ENCODE measurements around the gene KIFC1. TPM values are rescaled to one million over a fixed set of nuclear protein-coding genes. Genes with fewer than 3 reads are reported as not detected.

KIFC1 gene
- total RNA-seq, 2 experiments from 2014 or later = 107 TPM

DNA sequence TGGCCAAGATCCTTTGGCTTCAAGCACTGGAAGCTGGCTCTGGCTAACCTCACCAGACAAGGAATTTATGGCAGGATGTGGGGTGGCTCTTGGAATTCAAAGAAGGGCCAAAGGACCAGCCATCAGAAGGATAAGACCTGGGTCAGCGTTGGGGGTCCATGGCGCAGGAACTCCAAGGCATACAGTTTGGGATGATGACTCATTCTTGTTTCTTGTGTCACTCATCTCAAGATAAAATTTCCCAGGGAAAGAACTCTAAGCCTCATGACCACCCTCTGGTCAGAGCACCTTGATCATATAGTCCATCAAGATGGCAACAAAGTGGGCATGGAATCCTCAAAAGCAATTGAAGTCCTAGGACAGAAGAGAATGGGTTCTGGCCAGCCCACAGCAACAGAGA lies 67.6 kb downstream of the KIFC1 start:
- CTCF ChIA-PET = interaction anchor here (1.1 kb wide), 1 partner anchor 18 kb away, joined by 3 read pairs; no protein-coding TSS in a partner anchor
- no peaks in the 10 kb centered on the region for H3K27me3 Mint-ChIP-seq (ENCODE audit: low read depth)
- no peaks in the 10 kb centered on the region for H3K9me3 Mint-ChIP-seq
- no peak for DNase-seq
- no peak overlapping the region for H3K27ac Mint-ChIP-seq
- intact Hi-C loops (cut with micrococcal nuclease) = no loop called here
- no peak overlapping the region for H3K4me3 Mint-ChIP-seq
- H3K4me1 Mint-ChIP-seq (ENCODE audit: low read depth) = peaks cover 30% of the 10 kb centered on the region
- peaks cover 19% of the 10 kb centered on the region for H3K36me3 Mint-ChIP-seq (ENCODE audit: low read depth)

Small RNA genes lying within 50 kb of the gene (microRNA-seq; reads per million reads assigned to microRNA genes)
- not detected for gene MIR5004 (ENCODE audit: borderline microRNAs expressed, borderline replicate concordance)

Other genes with a start within 250 kb of the KIFC1 start
- 1 to 10 TPM in 1 of 2 experiments, under 1 TPM in 1; 0.88 to 1.4 TPM for gene COL11A2, start 199.4 kb upstream of the KIFC1 start, total RNA-seq
- 10 to 100 TPM; 50.4 to 50.6 TPM for gene RXRB, start 191.2 kb upstream of the KIFC1 start, total RNA-seq
- 10 to 100 TPM; 35.9 to 39.5 TPM for gene SLC39A7, start 191.0 kb upstream of the KIFC1 start, total RNA-seq
- gene HSD17B8, start 187.2 kb upstream of the KIFC1 start, total RNA-seq = 10 to 100 TPM; 31.3 to 33.5 TPM
- 10 to 100 TPM; 17.1 to 18.2 TPM for gene RING1, start 183.3 kb upstream of the KIFC1 start, total RNA-seq
- 10 to 100 TPM; 30.3 to 31.0 TPM for gene VPS52, start 119.9 kb upstream of the KIFC1 start, total RNA-seq
- 1,000 to 10,000 TPM; 5,497 to 5,551 TPM for gene RPS18, start 119.7 kb upstream of the KIFC1 start, total RNA-seq
- gene B3GALT4, start 114.7 kb upstream of the KIFC1 start, total RNA-seq = 1 to 10 TPM; 4.4 TPM
- gene WDR46, start 102.6 kb upstream of the KIFC1 start, total RNA-seq = 10 to 100 TPM; 42.5 to 42.9 TPM
- gene PFDN6, start 102.2 kb upstream of the KIFC1 start, total RNA-seq = 10 to 100 TPM; 67.9 to 81.3 TPM
- gene RGL2, start 92.9 kb upstream of the KIFC1 start, total RNA-seq = 10 to 100 TPM; 23.8 to 27.8 TPM
- gene TAPBP, start 77.7 kb upstream of the KIFC1 start, total RNA-seq = 100 to 1,000 TPM; 184 TPM
- gene ZBTB22, start 74.1 kb upstream of the KIFC1 start, total RNA-seq = 1 to 10 TPM; 8.8 to 9.0 TPM
- 10 to 100 TPM; 48.1 to 55.1 TPM for gene DAXX, start 68.9 kb upstream of the KIFC1 start, total RNA-seq
- gene PHF1, start 19.2 kb downstream of the KIFC1 start, total RNA-seq = 10 to 100 TPM; 31.0 to 32.3 TPM
- 100 to 1,000 TPM; 163 to 181 TPM for gene CUTA, start 26.3 kb downstream of the KIFC1 start, total RNA-seq
- gene SYNGAP1, start 28.2 kb downstream of the KIFC1 start, total RNA-seq = 10 to 100 TPM; 35.1 to 42.2 TPM
- 1 to 10 TPM; 5.0 to 6.5 TPM for gene ZBTB9, start 62.8 kb downstream of the KIFC1 start, total RNA-seq
- gene BAK1, start 188.5 kb downstream of the KIFC1 start, total RNA-seq = 10 to 100 TPM; 38.3 to 41.1 TPM
- gene ITPR3, start 229.5 kb downstream of the KIFC1 start, total RNA-seq = 10 to 100 TPM; 34.8 to 35.1 TPM

Measured in activated naive CD4-positive, alpha-beta T cell treated with anti-CD3 and anti-CD28 coated beads for 36 hours (primary cell).